SK-N-SH (cell line): Measurements from ENCODE around the gene SYTL4. TPM values are rescaled to one million over a fixed set of nuclear protein-coding genes. Genes with fewer than 3 reads are reported as not detected.

ENCODE experiments used
- CTCF ChIA-PET: fragments of 300-600, 350-600 bp; formaldehyde crosslinking; extraction: SDS; loops from one replicate; lab custom pipeline; 2021; lab: Yijun Ruan, JAX
- POLR2A ChIA-PET: fragments of 350-600 bp; sonication (Branson Sonifier 250); formaldehyde crosslinking; extraction: SDS; loops from one replicate; lab custom pipeline; 2020; ENCODE audit warnings: antibody characterized with exemption, inconsistent platforms; lab: Yijun Ruan, JAX
- DNase-seq: peaks from one replicate; pipeline ENCODE4 v3.0.0; 2012
- H2AFZ ChIP-seq: fragments of 200-600 bp; sonication (generic); 2 replicates; pipeline ENCODE4 v1.8.1; 2016; ENCODE audit warnings: antibody characterized with exemption, mild to moderate bottlenecking, low read depth
- H3F3A ChIP-seq: fragments of 200-600 bp; sonication (generic); replicated peaks from 2 replicates; pipeline ENCODE3; 2016; ENCODE audit warnings: antibody characterized with exemption, mild to moderate bottlenecking; ENCODE audit not compliant: insufficient read depth
- H3K27ac ChIP-seq, 2 experiments: fragments of 200-500 bp in 1 of 2; fragments of 200-600 bp in 1 of 2; sonication (Bioruptor generic) in 1 of 2; sonication (generic), shearing (Covaris generic) in 1 of 2; 2 replicates each; pipeline versions ENCODE4 v1.5.1 to v1.6.1; 2014 to 2016; ENCODE audit warnings: low read depth in 2 of 2, inconsistent platforms in 1 of 2, low read length in 1 of 2, mild to moderate bottlenecking in 1 of 2, mixed read lengths in 1 of 2
- H3K27me3 ChIP-seq: fragments of 200-600 bp; sonication (generic), shearing (Covaris generic); 2 replicates; pipeline ENCODE4 v1.6.1; 2016; ENCODE audit warnings: mixed run types; ENCODE audit not compliant: insufficient read depth
- H3K36me3 ChIP-seq, 2 experiments: fragments of 200-500 bp in 1 of 2; fragments of 200-600 bp in 1 of 2; sonication (Bioruptor generic) in 1 of 2; sonication (generic) in 1 of 2; replicated peaks in 1 of 2; 2 replicates each; pipeline versions ENCODE3 to v1.5.1; 2014 to 2016; ENCODE audit warnings: low read length in 1 of 2, mild to moderate bottlenecking in 1 of 2; ENCODE audit not compliant: insufficient read depth in 2 of 2, control insufficient read depth in 1 of 2
- H3K4me1 ChIP-seq, 2 experiments: fragments of 200-500 bp in 1 of 2; fragments of 200-600 bp in 1 of 2; sonication (Bioruptor generic) in 1 of 2; sonication (generic), shearing (Covaris generic) in 1 of 2; 2 replicates each; pipeline versions ENCODE4 v1.5.1 to v1.6.1; 2014 to 2016; ENCODE audit warnings: low read depth in 1 of 2, low read length in 1 of 2, mixed run types in 1 of 2; ENCODE audit not compliant: insufficient read depth in 2 of 2, control insufficient read depth in 1 of 2
- H3K4me2 ChIP-seq: fragments of 200-600 bp; sonication (generic), shearing (Covaris generic); 2 replicates; pipeline ENCODE4 v1.6.1; 2017; ENCODE audit warnings: mixed run types
- H3K4me3 ChIP-seq, 2 experiments: fragments of 200-500 bp in 1 of 2; fragments of 200-600 bp in 1 of 2; sonication (Bioruptor generic) in 1 of 2; sonication (generic), shearing (Covaris generic) in 1 of 2; 2 replicates each; pipeline versions ENCODE4 v1.5.1 to v1.8.1; 2014 to 2016; ENCODE audit warnings: low read depth in 2 of 2, inconsistent platforms in 1 of 2, low read length in 1 of 2, mild to moderate bottlenecking in 1 of 2, mixed read lengths in 1 of 2, moderate library complexity in 1 of 2
- H3K79me2 ChIP-seq: fragments of 200-600 bp; sonication (generic); 2 replicates; pipeline ENCODE4 v1.8.1; 2017; ENCODE audit warnings: mild to moderate bottlenecking; ENCODE audit not compliant: insufficient read depth
- H3K9ac ChIP-seq: fragments of 200-600 bp; sonication (generic); 2 replicates; pipeline ENCODE4 v1.6.1; 2017; ENCODE audit warnings: mixed run types
- H3K9me2 ChIP-seq: fragments of 200-600 bp; sonication (generic); 2 replicates; pipeline ENCODE4 v1.6.1; 2017; ENCODE audit warnings: mixed run types
- H3K9me3 ChIP-seq: fragments of 200-600 bp; sonication (generic); 2 replicates; pipeline ENCODE4 v1.6.1; 2017; ENCODE audit warnings: mixed run types, mild to moderate bottlenecking, moderate library complexity
- H4K20me1 ChIP-seq: fragments of 200-600 bp; sonication (generic); 2 replicates; pipeline ENCODE4 v1.6.1; 2017; ENCODE audit warnings: mild to moderate bottlenecking, mixed run types; ENCODE audit not compliant: insufficient read depth
- ELF1 ChIP-seq: IDR thresholded peaks from 2 replicates; pipeline ENCODE4 v1.4.0; 2012
- EP300 ChIP-seq, 2 experiments: IDR thresholded peaks; 2 replicates each; pipeline versions ENCODE4 v1.4.0 to v1.6.1; 2012; ENCODE audit warnings: borderline replicate concordance in 1 of 2, low read depth in 1 of 2, low read length in 1 of 2
- FOSL2 ChIP-seq: IDR thresholded peaks from 2 replicates; pipeline ENCODE4 v1.4.0; 2012; ENCODE audit warnings: low read depth, mild to moderate bottlenecking, moderate library complexity, borderline replicate concordance
- FOXJ3 ChIP-seq: sonication (generic); formaldehyde crosslinking; IDR thresholded peaks from 2 replicates; pipeline ENCODE4 v1.5.1; 2020; ENCODE audit warnings: mild to moderate bottlenecking, missing genetic modification reagents
- FOXM1 ChIP-seq: IDR thresholded peaks from 2 replicates; pipeline ENCODE4 v1.4.0; 2012; ENCODE audit warnings: low read depth, mild to moderate bottlenecking
- JUND ChIP-seq: IDR thresholded peaks from 2 replicates; pipeline ENCODE4 v1.4.0; 2012
- NFIC ChIP-seq: IDR thresholded peaks from 2 replicates; pipeline ENCODE4 v1.4.0; 2012; ENCODE audit warnings: borderline replicate concordance
- NRF1 ChIP-seq: IDR thresholded peaks from 2 replicates; pipeline ENCODE4 v1.6.1; 2012; ENCODE audit warnings: low read depth, mild to moderate bottlenecking, low read length
- PBX3 ChIP-seq: IDR thresholded peaks from 2 replicates; pipeline ENCODE4; 2012
- POLR2AphosphoS5 ChIP-seq: IDR thresholded peaks from 2 replicates; pipeline ENCODE4 v1.6.1; 2012; ENCODE audit warnings: low read depth, low read length
- RAD21 ChIP-seq: IDR thresholded peaks from 2 replicates; pipeline ENCODE4 v1.6.1; 2012; ENCODE audit warnings: mild to moderate bottlenecking, low read length
- RFX5 ChIP-seq: IDR thresholded peaks from 2 replicates; pipeline ENCODE4 v1.6.1; 2012; ENCODE audit warnings: mild to moderate bottlenecking, improper control_type of control experiment, low read length
- RXRA ChIP-seq: IDR thresholded peaks from 2 replicates; pipeline ENCODE4 v1.4.0; 2012; ENCODE audit warnings: low read depth, mild to moderate bottlenecking, borderline replicate concordance
- SIN3A ChIP-seq: IDR thresholded peaks from 2 replicates; pipeline ENCODE4 v1.6.1; 2012; ENCODE audit warnings: low read depth, mild to moderate bottlenecking, low read length, moderate library complexity, borderline replicate concordance
- SMC3 ChIP-seq: IDR thresholded peaks from 2 replicates; pipeline ENCODE4 v1.6.1; 2012; ENCODE audit warnings: low read depth, low read length, improper control_type of control experiment
- YY1 ChIP-seq: IDR thresholded peaks from 2 replicates; pipeline ENCODE4 v1.4.0; 2012; ENCODE audit warnings: low read depth, mild to moderate bottlenecking
- WGBS: methylation state at CpG from one replicate; pipeline ENCODE4 v1.1.6; 2017; ENCODE audit warnings: low lambda C conversion rate; 5-methylcytosine and 5-hydroxymethylcytosine counted together
- polyA plus RNA-seq, 3 experiments: library from polyadenylated mRNA; depleted of rRNA; stranded (reverse); fragments of >200 nt; gene quantifications; 2 replicates each; pipeline ENCODE4 v1.2.3, GENCODE V29; 2012
- TF ChIP-seq, protein P1 (sequence below): fragments of 150-350 bp; IDR thresholded peaks from 2 replicates; pipeline ENCODE4 v1.6.1; 2017; ENCODE audit warnings: antibody characterized with exemption, low read length, low read depth, borderline replicate concordance
- TF ChIP-seq, protein P2 (sequence below): fragments of 150-350 bp; IDR thresholded peaks from 2 replicates; pipeline ENCODE4 v1.6.1; 2016; ENCODE audit warnings: mild to moderate bottlenecking, low read depth, low read length
- TF ChIP-seq, protein P3 (sequence below): IDR thresholded peaks from 2 replicates; pipeline ENCODE4 v1.4.0; 2012; ENCODE audit warnings: low read depth, borderline replicate concordance

Gene SYTL4
- polyA plus RNA-seq, 1 of the 3 experiments (the other 2 are of a cell fraction), result 2.3 TPM

GRCh38 chrX:100720301-100720700 is 11.6 kb downstream of the SYTL4 start:
- DNase-seq, result no peak

DNA sequence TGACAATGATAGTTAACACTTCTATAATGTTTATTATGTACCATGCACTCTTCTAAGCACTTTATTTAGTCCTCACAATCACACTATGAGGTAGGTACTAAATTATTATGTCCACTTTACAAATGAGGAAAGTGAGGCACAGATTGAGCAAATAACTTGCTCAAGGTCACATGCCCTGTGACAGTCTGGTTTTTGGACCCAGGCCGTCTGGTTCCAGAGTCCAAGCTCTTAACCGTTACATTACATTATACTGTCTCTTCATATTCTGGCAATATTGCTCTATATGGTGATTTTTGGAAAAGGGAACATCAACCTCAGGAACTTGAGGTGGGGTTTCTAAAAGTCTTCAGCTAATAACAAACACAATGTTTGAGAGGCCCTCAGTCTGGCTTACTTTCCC is 12.8 kb downstream of the SYTL4 start:
- Histone ChIP-seq H3K9me3 (no peaks in the 10 kb centered on the region; the same call in 1 of the 2 replicates), H3K27ac (no peak overlapping the region), H3K9me2 (no peaks in the 10 kb centered on the region), H3K36me3 (no peaks in the 10 kb centered on the region), H3K4me3 (no peak overlapping the region), H3K79me2 (no peaks in the 10 kb centered on the region), H3K4me1 (no peaks in the 10 kb centered on the region), H2AFZ (no peak overlapping the region)
- POLR2A ChIA-PET, result no interaction called here
- DNase-seq, result no peak
- WGBS, result 39% methylated on average over 2 of the region's 2 CpGs
- TF ChIP-seq, protein P1, sequence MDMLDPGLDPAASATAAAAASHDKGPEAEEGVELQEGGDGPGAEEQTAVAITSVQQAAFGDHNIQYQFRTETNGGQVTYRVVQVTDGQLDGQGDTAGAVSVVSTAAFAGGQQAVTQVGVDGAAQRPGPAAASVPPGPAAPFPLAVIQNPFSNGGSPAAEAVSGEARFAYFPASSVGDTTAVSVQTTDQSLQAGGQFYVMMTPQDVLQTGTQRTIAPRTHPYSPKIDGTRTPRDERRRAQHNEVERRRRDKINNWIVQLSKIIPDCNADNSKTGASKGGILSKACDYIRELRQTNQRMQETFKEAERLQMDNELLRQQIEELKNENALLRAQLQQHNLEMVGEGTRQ, result no peak
- no peak for TF ChIP-seq FOXJ3 (CRISPR knock-in tag)
- TF ChIP-seq, all 33 proteins: peak for 0
- no peaks in the 10 kb centered on the region for H3F3A ChIP-seq
- no peak overlapping the region for H3K4me2 ChIP-seq
- no peaks in the 10 kb centered on the region for H4K20me1 ChIP-seq
- H3K27me3 ChIP-seq, result no peaks in the 10 kb centered on the region
- no peak overlapping the region for H3K9ac ChIP-seq
- CTCF ChIA-PET, result interaction anchor here (0.9 kb wide), 1 partner anchor 34 kb away, joined by 3 read pairs; no protein-coding TSS in a partner anchor

More at GRCh38 chrX:100720301-100720700, 11.6 kb downstream of the SYTL4 start:
- Histone ChIP-seq H3K4me3 (no peak overlapping the region), H3K36me3 (no peaks in the 10 kb centered on the region), H3K9me3 (no peaks in the 10 kb centered on the region; the same call in 1 of the 2 replicates), H3K9me2 (no peaks in the 10 kb centered on the region), H3K27ac (no peak overlapping the region), H2AFZ (no peak overlapping the region), H3K79me2 (no peaks in the 10 kb centered on the region), H3K4me2 (no peak overlapping the region), H3F3A (no peaks in the 10 kb centered on the region), H3K4me1 (no peaks in the 10 kb centered on the region), H3K9ac (no peak overlapping the region), H3K27me3 (no peaks in the 10 kb centered on the region), H4K20me1 (no peaks in the 10 kb centered on the region)
- 63% methylated on average over 2 of the region's 2 CpGs for WGBS
- CTCF ChIA-PET, result no interaction called here
- POLR2A ChIA-PET, result no interaction called here
- TF ChIP-seq FOXM1, result no peak
- no peak for TF ChIP-seq RXRA
- TF ChIP-seq PBX3, result no peak
- no peak for TF ChIP-seq RFX5

- Histone ChIP-seq H3K4me3 (no peak overlapping the region), H3K79me2 (no peaks in the 10 kb centered on the region), H3K27me3 (no peaks in the 10 kb centered on the region), H3K4me1 (no peaks in the 10 kb centered on the region), H4K20me1 (no peaks in the 10 kb centered on the region), H3F3A (no peaks in the 10 kb centered on the region), H3K9ac (no peak overlapping the region), H3K27ac (no peak overlapping the region), H3K9me2 (no peaks in the 10 kb centered on the region), H3K36me3 (no peaks in the 10 kb centered on the region), H3K4me2 (no peak overlapping the region), H2AFZ (no peak overlapping the region), H3K9me3 (no peaks in the 10 kb centered on the region; the same call in 1 of the 2 replicates)
- ChIA-PET POLR2A (no interaction called here), CTCF (interaction anchor here (0.9 to 1.5 kb wide), 4 partner anchors 13 to 51 kb away, joined by 3 to 10 read pairs (median 4); no protein-coding TSS in a partner anchor)
- 55% methylated on average over 8 of the region's 8 CpGs for WGBS
- no peak for DNase-seq
- TF ChIP-seq POLR2AphosphoS5 (no peak), FOXJ3 (CRISPR knock-in tag) (no peak), RAD21 (no peak), SIN3A (no peak), NRF1 (no peak), FOXM1 (no peak), ELF1 (no peak), JUND (no peak), EP300 (IDR thresholded peaks at IDR 0.05; ENCODE audit: borderline replicate concordance in 1 of 2, low read depth in 1 of 2, low read length in 1 of 2) (no peak), NFIC (no peak), SMC3 (no peak), YY1 (no peak), FOSL2 (no peak)
- TF ChIP-seq, protein P1, result no peak
- TF ChIP-seq, protein P2, sequence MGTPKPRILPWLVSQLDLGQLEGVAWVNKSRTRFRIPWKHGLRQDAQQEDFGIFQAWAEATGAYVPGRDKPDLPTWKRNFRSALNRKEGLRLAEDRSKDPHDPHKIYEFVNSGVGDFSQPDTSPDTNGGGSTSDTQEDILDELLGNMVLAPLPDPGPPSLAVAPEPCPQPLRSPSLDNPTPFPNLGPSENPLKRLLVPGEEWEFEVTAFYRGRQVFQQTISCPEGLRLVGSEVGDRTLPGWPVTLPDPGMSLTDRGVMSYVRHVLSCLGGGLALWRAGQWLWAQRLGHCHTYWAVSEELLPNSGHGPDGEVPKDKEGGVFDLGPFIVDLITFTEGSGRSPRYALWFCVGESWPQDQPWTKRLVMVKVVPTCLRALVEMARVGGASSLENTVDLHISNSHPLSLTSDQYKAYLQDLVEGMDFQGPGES, result no peak
- TF ChIP-seq, protein P3, sequence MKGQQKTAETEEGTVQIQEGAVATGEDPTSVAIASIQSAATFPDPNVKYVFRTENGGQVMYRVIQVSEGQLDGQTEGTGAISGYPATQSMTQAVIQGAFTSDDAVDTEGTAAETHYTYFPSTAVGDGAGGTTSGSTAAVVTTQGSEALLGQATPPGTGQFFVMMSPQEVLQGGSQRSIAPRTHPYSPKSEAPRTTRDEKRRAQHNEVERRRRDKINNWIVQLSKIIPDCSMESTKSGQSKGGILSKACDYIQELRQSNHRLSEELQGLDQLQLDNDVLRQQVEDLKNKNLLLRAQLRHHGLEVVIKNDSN, result no peak
Observed at GRCh38 chrX:100717363-100717762, 14.6 kb downstream of the SYTL4 start.
